ENCODE measurements around the gene TSPAN9.

TSPAN9 gene

DNA sequence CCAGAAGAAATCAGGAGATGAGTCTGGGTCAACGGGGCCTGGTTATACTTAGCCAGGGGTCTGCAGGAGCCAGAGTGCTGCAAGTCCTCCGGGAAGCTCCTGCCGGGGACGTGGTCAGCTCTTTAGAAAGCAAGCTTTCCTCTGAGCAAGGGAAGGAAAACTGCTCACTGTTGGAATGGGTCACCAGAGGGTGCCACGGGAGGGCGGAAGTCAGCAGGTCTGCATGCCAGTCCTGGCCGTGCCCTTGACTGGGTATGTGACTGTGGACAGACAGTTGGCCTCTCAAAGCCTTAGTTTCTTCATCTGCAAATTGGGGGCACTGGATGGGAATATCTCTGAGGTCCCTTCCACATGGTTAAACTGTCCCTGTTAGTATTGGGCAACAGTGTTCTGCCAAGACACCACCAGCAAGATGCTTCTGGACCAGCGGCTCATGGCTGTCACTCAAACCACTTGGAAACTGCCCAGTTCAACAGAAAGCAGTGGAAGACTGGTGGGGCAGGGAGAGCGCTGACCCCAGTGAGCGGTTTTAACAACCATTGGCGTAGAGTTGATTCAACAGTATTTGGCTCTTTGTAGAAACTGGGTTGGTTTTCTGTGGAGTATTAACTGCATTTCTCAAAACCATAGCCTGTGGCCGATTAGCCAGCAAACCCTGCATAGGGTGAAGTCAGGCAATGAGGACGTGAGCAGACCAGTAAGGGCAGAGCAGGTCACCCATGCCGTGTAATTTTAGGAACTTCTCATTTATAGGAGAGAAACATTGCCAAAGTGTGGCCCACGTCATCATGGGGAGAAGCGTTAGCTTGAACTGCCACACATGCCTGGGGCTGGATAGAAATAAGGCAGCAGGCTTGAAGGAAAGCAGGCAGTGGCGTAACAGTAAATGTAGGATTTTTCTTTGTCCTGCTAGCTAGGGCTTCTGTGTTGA is 249.9 kb downstream of the TSPAN9 start:
- DNase-seq = no peak

DNA sequence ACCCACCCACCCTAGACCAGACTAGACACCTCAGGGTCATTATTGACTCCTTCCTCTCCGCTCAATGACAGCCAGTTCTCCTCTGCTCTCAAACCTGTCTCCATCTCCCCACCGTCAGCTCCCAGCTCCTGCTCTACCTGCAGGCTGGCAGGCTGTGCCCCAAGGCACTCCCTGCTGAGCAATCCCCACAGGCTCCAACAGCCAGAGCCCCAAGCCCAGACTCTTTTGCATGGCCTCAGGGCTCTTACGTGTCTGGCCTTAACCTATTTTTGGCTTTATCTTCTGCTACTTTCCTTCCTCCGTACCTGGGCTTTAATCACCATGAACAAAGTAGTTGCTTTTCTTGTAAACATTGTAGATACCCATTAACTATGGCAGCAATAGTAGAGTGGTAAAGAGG is 250.9 kb downstream of the TSPAN9 start:
- no peak for DNase-seq

DNA sequence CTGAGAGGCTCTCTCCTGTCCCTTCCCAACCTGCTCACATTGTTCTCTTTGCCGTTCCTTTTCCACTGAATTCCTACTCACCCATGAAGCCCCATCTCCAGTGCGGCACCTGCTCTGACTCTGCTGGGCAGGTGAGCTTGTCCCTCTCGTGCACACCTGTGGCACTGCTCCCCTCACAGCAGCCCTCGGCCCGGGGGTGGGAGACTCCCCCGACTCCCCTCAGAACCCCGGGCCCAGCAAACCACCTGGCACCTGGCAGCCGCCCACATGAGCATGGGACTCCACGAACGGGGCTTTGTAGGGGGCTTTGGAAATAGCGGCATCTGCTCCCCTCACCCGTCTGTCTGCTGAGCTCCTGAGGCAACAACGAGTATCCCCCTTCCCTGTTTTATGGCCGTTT is 251.4 kb downstream of the TSPAN9 start:
- no peak for DNase-seq

DNA sequence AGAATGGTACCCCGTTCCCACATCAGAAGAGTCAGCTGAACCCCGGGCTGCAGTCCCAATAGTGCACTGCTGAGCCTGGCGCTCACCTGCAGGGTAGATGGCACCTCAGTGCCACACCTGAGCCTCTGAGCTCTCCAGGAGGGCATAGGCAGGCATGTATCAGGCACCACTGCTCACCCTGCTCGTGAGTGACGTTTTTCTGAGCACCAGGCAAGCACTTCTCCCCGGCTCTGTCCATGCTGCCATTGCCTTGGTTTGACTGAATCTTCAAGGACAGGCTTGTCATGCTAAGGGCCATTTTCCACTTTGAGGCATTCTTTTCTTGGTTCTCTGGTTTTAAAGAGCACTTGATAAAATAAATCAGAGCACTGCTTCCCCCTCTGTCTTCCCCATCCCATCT is 252.2 kb downstream of the TSPAN9 start:
- DNase-seq = no peak

DNA sequence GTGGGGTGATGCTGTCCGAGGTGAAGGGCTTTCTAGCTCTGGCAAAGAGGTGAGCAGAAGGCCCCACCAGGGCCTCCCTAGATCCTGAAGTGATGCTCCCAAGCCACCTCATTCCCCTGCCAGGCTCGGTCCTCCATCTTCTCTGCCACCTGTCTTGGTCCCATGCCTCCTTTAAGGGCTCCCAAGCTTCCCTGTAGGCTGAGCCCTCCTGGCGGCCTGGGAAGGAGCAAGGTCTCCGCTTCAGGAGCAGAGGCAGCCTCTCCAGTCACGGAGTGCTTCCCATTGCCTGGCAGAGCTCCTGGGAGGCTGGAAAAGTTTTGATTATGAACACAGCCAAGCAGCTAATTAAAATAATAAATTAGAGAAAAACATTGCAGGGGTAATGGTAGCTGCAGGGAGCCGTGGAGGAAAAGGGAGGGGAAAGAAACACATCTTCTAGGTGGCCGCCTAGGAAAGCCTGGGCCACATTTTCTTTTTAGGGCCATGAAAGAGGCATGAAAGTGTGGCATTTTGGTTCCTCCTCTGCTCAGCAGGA is 253.9 kb downstream of the TSPAN9 start:
- DNase-seq = no peak

DNA sequence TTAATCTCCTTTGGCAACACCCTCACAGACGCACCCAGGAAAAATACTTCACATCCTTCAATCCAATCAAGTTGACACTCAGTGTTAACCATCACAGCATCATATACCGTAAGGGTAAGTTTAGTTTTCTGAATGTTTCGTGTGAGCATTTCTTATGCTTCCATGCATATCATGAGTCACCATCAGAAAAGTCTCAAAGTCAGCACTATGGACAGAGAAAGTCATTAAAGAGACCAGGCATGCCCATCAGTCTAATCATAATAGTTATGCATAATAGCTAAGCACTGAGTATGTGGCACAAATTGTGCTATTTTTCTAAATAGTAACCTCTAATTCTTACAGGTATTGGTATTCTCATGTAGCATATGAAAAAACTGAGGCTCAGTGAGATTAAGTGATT is 255.0 kb downstream of the TSPAN9 start:
- no peak for DNase-seq

DNA sequence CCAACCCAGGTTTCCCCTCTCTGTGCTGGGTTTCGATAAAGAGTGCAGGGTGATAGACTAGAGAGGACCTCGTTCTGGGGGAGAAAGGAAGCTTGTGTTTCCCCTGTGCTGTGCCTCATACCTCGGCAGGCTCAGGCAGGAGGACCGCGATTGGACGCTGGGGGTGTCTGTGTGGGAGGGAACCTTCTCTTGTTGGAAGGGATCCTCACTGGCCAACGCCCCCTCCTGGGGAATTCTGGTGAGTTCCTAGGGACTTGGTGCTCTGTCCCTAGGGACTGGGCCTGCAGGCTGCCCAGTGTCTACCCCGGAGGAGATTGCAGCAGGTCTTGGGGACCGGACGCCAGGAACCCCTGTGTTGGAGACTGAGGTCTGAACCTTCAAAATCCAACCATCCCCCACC is 256.4 kb downstream of the TSPAN9 start:
- DNase-seq = no peak

DNA sequence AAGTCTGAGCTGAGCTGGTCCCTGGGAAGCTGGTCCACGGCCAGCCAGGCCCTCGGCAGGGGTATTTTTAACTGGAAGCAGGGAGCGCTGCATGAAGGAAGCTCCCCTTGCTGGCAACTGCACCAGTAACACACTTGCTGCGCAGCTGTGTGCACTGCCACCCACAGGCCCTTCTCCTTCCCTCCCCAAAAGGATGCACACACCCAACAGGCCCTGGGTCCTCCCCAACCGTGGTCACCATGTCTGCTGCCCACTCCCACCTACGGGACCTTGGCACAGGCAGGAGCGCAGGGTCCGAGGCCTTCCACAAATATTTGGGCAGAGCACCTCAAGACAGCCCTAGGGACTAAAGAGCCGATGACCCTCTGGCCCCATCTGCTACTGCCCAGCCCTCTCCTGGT is 256.8 kb downstream of the TSPAN9 start:
- no peak for DNase-seq

DNA sequence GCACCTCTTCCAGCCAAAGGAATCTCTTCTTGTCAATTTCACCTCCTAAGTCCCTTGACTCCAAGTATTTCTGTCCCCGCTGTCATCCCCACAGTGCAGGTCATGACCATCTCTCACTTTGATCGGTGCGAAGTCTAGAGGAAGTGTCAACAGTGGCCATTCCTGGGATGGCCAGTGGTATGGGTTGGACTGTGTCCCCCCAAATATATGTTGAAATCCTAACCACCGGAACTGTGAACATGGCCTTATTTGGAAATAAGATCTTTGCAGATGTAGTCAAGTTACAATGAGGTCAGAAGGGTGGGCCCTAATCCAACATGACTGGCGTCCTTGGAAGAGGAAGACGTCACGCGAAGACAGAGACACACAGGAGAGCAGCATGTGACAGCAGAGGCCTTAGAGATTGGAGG is 257.9 kb downstream of the TSPAN9 start:
- DNase-seq = no peak
